ENCODE results near the gene ANKS1B.

Gene ANKS1B

GRCh38 chr12:99959549-99960170 lies 25.1 kb downstream of the ANKS1B start:
- peak in 1 of 3 experiments; percentile 58 for DNase-seq

- DNase-seq = no peak
Measured at GRCh38 chr12:99957866-99958466, 26.8 kb downstream of the ANKS1B start.

GRCh38 chr12:99954724-99955123 lies 30.0 kb downstream of the ANKS1B start:
- DNase-seq = no peak

- DNase-seq = no peak
Measured at GRCh38 chr12:99948370-99948769, 36.4 kb downstream of the ANKS1B start.

- no peak for DNase-seq
Measured at GRCh38 chr12:99946131-99946530, 38.6 kb downstream of the ANKS1B start.

- no peak for DNase-seq
Measured at GRCh38 chr12:99935608-99936007, 49.1 kb downstream of the ANKS1B start.

GRCh38 chr12:99926511-99927169 lies 58.1 kb downstream of the ANKS1B start:
- no peak for DNase-seq

- DNase-seq = no peak
Measured at GRCh38 chr12:99920353-99920960, 64.3 kb downstream of the ANKS1B start.

GRCh38 chr12:99917711-99918402 lies 66.9 kb downstream of the ANKS1B start:
- no peak for DNase-seq

GRCh38 chr12:99916555-99916954 lies 68.2 kb downstream of the ANKS1B start:
- DNase-seq = no peak

- no peak for DNase-seq
Measured at GRCh38 chr12:99915251-99916082, 69.3 kb downstream of the ANKS1B start.

- DNase-seq = no peak
Measured at GRCh38 chr12:99914206-99914605, 70.5 kb downstream of the ANKS1B start.

- DNase-seq = no peak
Measured at GRCh38 chr12:99911967-99912366, 72.8 kb downstream of the ANKS1B start.

GRCh38 chr12:99911081-99911480 lies 73.7 kb downstream of the ANKS1B start:
- DNase-seq = no peak

GRCh38 chr12:99910342-99910741 lies 74.4 kb downstream of the ANKS1B start:
- no peak for DNase-seq

GRCh38 chr12:99906786-99907579 lies 77.8 kb downstream of the ANKS1B start:
- DNase-seq = no peak

- DNase-seq = no peak
Measured at GRCh38 chr12:99901181-99901580, 83.6 kb downstream of the ANKS1B start.

GRCh38 chr12:99898645-99899044 lies 86.1 kb downstream of the ANKS1B start:
- no peak for DNase-seq

GRCh38 chr12:99879439-99879838 lies 105.3 kb downstream of the ANKS1B start:
- DNase-seq = no peak

GRCh38 chr12:99875081-99875480 lies 109.7 kb downstream of the ANKS1B start:
- no peak for DNase-seq

GRCh38 chr12:99870085-99870484 lies 114.7 kb downstream of the ANKS1B start:
- DNase-seq = no peak

GRCh38 chr12:99861731-99862130 lies 123.0 kb downstream of the ANKS1B start:
- no peak for DNase-seq
